Fibroblast of the conjunctiva (primary cell): Measurements from ENCODE around the gene TNNI3K.
A peak's percentile ranks its signal among the peaks of the same experiment; 100 is the strongest.
"Not testable (repeated sequence)": the region's sequence is repeated elsewhere in the genome, so short reads cannot be mapped to it uniquely, and the experiment has no call there.

Experiments
- DNase-seq: peaks from one replicate; pipeline ENCODE4 v3.0.0-alpha.2; 2010; ENCODE audit warnings: low read depth

Gene TNNI3K, protein sequence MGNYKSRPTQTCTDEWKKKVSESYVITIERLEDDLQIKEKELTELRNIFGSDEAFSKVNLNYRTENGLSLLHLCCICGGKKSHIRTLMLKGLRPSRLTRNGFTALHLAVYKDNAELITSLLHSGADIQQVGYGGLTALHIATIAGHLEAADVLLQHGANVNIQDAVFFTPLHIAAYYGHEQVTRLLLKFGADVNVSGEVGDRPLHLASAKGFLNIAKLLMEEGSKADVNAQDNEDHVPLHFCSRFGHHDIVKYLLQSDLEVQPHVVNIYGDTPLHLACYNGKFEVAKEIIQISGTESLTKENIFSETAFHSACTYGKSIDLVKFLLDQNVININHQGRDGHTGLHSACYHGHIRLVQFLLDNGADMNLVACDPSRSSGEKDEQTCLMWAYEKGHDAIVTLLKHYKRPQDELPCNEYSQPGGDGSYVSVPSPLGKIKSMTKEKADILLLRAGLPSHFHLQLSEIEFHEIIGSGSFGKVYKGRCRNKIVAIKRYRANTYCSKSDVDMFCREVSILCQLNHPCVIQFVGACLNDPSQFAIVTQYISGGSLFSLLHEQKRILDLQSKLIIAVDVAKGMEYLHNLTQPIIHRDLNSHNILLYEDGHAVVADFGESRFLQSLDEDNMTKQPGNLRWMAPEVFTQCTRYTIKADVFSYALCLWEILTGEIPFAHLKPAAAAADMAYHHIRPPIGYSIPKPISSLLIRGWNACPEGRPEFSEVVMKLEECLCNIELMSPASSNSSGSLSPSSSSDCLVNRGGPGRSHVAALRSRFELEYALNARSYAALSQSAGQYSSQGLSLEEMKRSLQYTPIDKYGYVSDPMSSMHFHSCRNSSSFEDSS

DNA sequence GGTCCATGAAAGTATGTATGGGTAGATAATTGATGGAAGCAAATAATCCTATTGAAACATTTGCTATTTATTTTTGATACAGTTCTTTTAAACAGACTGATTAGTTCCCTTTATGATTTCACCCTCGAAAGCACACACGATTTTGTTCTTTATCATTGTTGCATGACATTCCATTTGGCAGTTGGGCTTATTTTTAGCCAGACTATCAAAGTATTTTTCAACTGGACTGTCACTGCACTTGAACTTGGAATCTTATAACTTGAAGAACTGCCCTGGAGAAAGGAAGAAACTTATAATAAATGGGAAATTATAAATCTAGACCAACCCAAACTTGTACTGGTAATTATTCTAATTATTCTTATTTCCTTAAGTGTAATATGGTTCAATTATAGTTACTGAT, at the start of gene TNNI3K:
Gene TNNI3K, plus strand, starts transcription at position 235 of the 400 bp plus-strand sequence. Its CDS starts 65 bp downstream, at position 300.
- no peak for DNase-seq

DNA sequence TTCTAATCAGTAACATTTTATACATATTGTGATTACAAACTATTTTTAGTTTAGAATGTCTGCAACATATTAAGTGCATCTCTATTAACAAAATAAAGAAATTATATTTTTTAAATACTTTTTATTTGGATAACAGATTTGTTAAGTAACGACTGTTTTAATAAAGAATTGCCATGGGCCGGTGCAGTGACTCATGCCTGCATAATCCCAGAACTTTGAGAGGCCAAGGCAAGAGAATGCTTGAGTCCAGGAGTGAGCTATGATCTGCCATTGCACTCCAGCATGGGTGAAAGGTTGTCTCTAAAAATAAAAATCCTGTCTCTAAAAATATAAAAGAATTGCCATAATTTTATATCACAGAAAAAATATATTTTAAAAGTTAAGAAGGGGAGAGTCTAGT, 41.3 kb upstream of the TNNI3K start:
- DNase-seq = peak; percentile 23

DNA sequence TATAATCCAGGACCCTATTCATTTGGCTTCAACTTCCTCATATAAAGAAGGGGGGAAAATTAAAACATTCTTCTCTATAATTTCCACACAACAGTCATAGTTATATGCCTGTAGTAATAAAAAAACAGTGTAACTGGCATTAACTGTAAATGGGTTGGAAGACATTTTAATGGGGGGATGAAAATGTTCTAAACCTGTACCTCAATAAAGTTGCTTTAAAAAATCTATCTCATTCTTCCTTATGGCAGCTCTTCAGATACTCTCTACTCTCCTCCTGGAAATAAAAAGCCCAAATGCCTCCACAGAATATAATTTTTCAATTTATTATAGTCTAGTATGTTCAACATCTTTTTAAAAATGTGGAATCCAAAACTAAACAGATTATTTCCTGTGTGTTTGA, 39.8 kb upstream of the TNNI3K start:
- DNase-seq = no peak

DNA sequence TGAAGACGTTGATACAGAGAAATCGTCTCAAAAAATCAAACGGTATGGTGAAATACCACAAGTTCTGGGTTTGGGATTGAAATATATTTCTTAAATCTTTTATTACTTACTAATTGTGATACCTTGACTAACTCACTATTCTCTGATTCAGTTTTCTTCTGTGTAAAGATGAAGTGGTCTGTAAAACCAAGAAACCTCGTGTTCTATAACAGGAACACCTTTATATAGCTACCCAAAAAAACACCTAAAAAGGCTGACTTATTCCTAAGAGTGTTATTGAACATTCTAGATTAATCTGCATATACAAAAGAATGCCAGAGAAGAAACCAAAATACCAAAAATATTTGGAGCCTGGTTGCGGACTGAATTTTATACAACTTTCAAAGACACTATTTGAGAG, 37.9 kb upstream of the TNNI3K start:
- no peak for DNase-seq

DNA sequence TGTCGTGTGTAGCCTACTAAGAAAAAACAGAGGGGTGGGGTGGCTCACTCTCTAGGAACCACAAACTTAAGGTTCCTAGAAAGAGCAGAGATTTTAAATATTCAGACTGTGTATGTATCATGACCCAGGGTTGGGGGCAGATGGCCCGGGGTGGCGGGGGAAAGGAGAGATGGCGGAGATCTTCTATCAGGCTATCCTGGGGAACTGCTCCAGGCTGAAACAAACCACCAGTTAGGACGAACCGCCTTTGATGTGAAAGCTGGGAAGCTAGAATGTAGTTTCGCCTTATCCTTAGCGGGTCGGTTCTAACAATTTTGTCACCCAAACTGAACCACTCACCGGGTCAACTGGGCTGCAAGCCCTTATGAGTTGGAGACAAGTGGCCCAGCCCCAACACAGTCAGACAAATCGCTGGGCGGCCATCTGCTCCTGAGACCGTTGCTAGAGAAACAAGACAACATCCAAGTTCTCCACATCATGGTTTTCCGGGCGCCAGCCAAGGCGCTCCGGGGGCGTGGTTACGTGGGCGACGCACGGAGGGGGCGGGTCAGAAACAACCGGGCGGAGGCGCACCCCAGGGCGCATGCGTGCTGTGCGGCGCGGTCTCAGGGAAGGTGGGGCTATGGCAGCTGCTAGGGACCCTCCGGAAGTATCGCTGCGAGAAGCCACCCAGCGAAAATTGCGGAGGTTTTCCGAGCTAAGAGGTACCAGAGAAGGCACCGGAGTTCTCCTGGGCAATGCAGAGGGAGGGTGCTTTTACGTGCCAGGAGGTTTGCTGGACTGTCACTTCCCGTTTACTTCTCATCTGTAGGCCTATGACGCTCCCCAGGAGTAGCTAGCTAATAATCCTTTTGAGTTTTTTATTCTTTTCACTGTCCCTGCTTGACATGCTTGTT, 37.3 kb upstream of the TNNI3K start, which contains the start of the genes FPGT and LRRIQ3:
Gene FPGT, plus strand, starts transcription at position 586 of the 896 bp plus-strand sequence. Its CDS starts 37 bp downstream, at position 623.
Gene LRRIQ3, minus strand, starts transcription at position 520 of the 896 bp plus-strand sequence. CDS start 14,492 bp downstream, outside the sequence.
- DNase-seq = peak; percentile 93

DNA sequence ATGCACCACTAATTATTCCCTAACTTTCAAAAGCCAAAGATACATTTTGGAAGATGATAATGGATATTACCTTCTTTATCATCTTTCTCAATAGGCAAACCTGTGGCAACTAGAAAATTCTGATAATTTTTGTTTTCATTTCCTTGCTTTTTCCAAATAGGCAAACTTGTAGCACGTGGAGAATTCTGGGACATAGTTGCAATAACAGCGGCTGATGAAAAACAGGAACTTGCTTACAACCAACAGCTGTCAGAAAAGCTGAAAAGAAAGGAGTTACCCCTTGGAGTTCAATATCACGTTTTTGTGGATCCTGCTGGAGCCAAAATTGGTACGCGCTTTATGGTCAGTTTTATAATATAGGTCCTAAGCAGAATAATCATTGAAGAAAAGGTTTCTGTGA, 35.7 kb upstream of the TNNI3K start:
- no peak for DNase-seq

DNA sequence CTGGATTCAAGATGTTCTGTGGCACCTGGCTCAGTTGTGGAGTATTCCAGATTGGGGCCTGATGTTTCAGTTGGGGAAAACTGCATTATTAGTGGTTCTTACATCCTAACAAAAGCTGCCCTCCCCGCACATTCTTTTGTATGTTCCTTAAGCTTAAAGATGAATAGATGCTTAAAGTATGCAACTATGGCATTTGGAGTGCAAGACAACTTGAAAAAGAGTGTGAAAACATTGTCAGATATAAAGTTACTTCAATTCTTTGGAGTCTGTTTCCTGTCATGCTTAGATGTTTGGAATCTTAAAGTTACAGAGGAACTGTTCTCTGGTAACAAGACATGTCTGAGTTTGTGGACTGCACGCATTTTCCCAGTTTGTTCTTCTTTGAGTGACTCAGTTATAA, 29.9 kb upstream of the TNNI3K start:
- DNase-seq = no peak

DNA sequence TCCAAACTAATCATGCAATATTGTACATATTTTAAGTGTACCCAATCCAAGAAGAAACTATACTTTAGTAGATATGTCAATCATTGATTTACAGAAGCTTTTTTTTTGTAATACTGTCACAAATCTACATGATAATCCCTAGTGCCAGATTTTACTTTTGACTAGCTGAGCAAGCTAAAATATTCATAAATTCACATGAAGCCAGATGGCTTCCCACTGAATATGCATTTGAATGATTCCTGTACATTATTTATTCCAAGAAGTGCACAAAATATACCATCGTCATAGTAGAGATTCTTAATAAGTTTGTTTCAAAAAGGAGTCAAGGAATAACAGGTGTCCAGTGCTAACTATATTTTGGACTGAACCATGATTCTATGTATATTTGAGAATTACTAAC, 20.0 kb upstream of the TNNI3K start:
- DNase-seq = no peak

DNA sequence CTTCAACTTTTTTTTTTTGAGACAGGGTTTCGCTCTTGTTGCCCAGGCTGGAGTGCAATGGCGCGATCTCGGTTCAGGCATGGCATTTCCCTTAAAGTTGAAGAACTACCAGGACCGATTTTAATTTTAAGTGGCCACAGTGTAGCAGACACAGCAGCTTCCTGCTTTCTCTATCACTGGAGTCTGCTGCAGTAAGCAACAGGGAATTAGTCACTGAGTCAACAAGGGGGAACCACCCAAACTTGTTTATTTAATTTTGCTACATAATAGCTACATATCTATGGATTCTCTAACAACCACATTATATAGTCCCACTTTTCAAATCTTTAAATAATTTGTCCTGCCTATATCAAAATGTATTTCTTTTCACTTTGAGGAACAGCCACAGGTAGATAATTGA, 12.5 kb upstream of the TNNI3K start:
- DNase-seq = no peak

DNA sequence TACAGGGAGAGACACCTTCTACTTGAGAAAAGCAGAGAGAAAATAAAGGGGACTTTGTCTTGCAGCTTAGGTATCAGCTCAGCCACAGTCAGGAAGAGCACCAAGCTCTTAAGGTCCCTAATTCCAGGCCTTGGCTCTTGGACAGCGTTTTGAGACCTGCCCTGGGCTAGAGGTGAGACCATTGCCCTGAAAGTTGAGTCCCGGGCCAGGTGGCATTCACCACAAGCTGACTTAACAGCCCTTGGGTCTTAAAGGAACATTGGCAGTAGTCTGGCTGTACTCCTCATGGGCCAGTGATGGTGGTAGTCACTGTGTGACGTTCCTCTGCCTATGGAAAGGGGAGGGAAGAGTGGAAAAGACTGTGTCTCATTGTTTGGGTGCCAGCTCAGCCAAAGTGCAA, 11.7 kb upstream of the TNNI3K start:
- no peak for DNase-seq

DNA sequence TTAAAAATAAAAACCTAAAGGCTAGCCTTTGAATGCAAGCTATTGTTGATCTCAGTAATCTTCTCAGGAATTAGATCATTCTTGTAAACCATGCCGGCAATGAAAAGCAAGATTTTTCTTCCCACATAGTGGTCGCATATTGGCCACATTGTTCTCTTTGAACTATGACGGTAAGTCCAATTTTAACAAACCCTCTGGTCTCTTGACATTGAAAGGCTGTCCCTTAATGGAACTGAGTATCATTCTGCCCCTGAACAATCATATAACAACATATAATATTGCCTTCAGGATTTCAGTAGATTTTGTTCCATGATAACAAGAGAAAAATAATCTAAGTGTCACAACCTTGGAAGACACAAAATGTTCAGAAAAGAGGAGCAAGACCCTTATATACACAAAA, 1.3 kb downstream of the TNNI3K start:
- no peak for DNase-seq

DNA sequence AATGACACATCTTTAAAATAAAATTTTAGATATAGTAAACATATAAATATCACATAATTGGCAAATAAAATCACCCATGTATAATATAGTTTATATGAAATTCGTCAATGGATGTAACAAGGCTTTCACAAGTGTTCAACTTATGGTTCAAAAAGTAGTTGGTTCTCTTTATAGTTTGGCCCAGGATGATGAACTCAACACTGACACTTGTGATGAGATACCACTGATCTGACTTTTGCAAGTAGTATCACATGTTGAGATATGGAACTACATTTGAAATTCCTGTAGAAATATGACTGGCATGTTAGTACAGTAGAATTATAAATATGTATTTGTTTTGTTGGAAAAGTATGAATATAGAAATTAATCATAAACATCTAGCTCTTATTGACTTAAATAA, 1.8 kb downstream of the TNNI3K start:
- no peak for DNase-seq

DNA sequence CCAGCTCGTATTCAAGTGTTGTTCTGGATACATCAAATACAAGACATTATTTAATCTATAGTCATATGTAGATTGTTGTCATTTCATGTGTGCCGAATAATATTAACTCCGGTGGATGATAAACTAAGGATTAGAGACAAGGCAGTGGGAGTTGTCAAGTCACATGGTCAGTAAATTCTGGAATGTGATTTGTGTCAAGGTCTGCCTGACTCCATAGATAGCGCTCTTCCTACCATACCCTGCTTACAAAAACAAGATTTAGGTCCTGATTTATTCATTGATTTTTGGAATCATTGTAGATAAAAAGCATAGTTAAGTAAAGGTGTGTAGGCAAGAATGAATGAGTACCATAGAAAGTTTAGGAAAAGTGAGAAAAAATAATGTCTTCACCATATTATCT, 2.6 kb downstream of the TNNI3K start:
- no peak for DNase-seq

DNA sequence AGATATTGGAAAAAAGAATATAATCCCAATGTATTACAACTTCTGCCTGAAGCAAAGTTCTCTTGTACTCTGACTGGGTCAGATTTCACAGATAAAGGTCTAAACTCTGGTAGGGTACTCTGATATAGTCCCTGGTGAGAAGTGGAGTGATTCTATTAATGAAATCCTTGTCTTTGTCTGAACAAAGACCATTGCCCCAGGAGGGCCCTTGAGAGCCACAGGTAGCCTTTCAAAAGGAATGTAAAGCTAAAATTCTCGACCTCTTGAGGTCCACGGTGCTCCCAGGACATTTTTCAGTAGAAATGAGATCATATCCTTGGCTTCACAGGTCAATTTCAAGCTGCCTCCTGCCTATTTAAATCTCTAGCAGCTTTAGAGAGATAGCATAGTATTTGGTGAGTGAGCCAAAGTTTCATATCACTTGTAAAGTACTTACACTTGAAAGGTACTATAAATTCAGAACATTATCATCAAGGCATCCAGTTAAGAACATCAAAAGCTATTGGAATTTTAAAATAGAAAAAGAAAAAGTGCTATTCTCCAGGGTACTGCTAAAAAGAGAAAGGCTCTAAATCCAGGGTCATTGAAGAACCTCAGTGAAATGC, 10.1 kb downstream of the TNNI3K start:
- DNase-seq = no peak

DNA sequence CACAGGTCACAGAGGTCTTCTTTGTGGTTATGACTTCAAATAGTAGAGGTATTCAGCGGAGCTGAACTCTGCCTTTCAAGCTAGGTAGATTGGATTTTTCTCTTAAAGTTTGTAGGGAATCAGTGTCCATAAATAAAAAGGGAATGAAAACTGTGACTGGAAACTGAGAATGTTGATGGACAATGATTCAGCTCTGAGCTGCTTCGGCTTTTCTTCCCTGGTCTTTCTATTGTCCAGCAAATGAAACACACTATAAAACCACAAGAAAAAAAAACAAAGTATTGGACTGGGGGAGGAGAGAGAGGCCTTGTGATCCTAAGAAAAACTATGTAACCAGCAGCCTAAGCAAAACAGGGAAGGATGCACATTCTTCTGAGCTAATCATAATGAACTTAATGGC, 11.1 kb downstream of the TNNI3K start:
- DNase-seq = no peak

DNA sequence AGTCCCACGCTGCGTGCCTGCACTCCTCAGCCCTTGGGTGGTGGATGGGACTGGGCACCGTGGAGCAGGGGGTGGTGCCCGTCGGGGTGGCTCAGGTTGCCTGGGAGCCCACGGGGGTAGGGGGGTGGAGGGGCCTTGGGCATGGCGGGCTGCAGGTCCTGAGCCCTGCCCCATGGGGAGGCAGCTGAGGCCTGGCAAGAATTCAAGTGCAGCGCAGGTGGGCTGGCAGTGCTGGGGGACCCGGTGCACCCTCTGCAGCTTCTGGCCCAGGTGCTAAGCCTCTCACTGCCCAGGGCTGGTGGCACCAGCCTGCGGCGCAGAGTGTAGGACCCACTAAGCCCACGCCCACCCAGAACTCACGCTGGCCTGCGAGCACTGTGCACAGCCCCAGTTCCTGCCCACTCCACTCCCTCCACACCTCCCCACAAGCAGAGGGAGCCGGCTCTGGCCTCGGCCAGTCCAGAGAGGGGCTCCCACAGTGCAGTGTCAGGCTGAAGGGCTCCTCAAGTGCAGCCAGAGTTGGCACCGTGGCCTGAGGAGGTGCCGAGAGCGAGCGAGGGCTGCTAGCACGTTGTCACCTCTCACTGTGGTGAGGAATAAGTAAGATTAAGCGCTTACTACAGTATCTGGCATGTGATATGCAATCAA, 12.8 kb downstream of the TNNI3K start:
- DNase-seq = no peak

DNA sequence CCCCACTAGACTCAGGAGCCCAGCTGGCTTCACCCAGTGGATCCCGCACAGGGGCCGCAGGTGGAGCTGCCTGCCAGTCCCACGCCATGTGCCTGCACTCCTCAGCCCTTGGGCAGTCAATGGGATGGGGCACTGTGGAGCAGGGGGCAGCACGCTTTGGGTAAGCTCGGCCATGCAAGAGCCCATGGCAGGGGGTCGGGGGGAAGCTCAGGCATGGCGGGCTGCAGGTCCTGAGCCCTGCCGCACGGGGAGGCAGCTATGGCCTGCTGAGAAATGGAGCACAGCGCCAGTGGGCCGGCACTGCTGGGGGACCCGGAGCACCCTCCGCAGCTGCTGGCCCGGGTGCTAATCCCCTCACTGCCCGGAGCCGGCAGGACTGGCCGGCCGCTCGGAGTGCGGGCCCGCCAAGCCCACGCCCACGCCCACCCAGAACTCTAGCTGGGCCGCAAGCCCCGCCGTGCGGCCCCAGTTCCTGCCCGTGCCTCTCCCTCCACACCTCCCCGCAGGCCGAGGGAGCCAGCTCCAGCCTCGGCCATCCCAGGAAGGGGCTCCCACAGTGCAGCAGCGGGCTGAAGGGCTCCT, 18.1 kb downstream of the TNNI3K start:
- not testable (repeated sequence) for DNase-seq

DNA sequence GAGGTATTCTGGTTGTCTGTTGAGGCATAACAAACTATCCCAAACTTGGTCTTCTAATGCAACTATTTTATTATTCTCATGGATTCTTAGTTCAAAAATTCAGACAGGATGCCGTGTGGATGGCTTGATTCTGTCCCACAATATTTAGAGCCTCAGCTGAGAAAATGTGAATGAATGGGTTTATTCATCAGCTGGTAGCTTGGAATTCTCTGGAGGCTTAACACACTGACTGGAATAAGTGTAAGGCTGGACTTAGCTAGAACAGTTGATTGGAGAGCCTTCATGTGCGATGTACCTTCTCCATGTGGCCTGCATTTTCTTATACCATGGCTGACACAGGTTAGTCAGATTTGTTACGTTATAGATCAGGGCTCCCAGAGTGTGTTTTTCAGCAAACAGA, 30.8 kb downstream of the TNNI3K start:
- DNase-seq = no peak

DNA sequence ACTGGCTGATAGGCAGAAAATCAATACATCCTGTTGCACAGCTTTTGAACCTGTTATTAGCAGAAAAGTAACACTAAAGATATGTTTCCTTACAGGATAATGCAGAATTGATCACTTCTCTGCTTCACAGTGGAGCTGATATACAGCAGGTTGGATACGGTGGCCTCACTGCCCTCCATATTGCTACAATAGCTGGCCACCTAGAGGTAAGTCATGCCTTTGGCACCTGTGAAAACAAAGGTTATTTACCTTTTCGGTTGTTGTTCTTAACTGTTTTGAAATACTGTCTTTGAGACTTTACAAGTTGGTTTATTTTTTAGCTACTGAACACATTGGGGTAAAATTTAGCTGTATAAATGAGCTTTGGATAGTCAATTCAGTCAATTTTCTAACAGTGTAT, 36.3 kb downstream of the TNNI3K start:
- no peak for DNase-seq

DNA sequence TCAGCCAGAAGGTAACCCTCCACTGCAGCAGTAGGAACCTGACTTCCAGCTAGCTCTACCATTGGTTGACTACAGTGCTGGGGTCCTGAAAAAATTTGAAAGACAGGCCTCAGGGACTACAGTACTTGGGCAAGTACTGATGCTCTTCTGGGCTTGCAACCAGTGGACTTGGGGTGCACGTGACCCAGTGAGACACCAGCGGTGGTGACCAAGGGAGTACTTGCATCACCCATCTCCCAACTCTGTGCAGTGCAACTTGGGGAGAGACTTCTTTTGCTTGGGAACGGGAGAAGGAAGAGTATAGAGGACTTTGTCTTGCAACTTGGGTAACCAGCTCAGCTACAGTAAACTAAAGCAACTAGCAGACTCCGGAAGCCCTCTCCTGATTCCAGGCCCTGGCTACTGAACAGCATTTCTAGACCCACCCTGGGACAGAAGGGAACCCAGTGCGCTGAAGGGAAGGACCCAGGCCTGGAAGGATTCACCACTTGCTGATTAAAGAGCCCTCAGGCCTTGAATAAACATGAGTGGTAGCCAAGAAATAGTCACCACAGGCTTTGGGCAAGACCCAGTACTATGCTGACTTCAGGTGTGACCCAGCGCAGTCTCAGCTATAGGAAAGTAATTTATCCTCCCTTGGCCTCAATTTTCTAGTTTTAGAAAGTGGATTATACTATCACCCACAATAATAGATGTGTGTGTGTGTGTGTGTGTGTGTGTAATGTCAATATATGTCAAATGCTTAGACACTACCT, 45.6 kb downstream of the TNNI3K start:
- no peak for DNase-seq
